Measurements from ENCODE around the gene XRCC1. TPM values are rescaled to one million over a fixed set of nuclear protein-coding genes. Genes with fewer than 3 reads are reported as not detected.
A peak's percentile ranks its signal among the peaks of the same experiment; 100 is the strongest.
"Not testable (repeated sequence)": the region's sequence is repeated elsewhere in the genome, so short reads cannot be mapped to it uniquely, and the experiment has no call there.

XRCC1 gene
- total RNA-seq, 2 experiments from 2014 or later = 29.4 to 32.4 TPM

DNA sequence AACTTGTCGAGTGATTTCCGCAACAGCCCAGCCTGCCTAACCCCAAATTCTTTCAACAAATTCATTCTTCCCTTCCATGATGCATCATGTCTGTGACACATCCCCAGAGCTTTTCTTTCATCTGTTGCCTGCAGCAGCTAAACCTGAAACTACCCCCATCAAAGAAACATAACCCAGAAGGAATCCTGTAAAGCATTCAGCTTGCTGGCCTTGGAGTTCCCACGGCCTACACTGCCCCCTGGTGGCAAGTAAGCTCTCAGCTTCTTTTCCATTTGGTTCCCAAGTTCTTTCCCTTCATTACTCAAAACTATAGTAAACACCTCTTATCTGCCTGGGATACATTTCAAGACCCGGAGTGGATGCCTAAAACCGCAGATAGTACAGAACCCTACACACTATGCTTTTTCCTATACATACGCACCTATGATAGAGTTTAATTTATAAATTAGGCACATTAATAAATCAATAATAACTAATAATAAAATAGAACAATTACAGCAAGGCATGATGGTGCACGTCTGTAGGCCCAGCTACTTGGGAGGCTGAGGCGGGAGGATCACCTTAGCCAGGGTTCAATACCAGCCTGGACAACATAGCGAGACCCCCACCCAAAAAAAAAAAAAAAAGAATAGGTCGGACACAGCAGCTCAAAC, 55.8 kb downstream of the XRCC1 start:
- Mint-ChIP-seq H3K4me1 (ENCODE audit: low read depth) (peaks cover 17% of the 10 kb centered on the region), H3K36me3 (ENCODE audit: low read depth) (peaks cover 6% of the 10 kb centered on the region), H3K4me3 (no peak overlapping the region), H3K27me3 (no peaks in the 10 kb centered on the region), H3K27ac (no peak overlapping the region), H3K9me3 (no peaks in the 10 kb centered on the region)
- ChIA-PET CTCF (interaction anchor here (0.7 to 9.4 kb wide), 33 partner anchors 9 to 266 kb away, joined by 3 to 328 read pairs (median 6); partner anchors contain the start of genes IRGQ, PHLDB3, ZNF575 and ZNF576), POLR2A (interaction anchor here (0.5 to 3.4 kb wide), 8 partner anchors 14 to 85 kb away, joined by 3 to 17 read pairs (median 4); partner anchors contain the start of gene ZNF576)
- DNase-seq (peak; percentile 85), ATAC-seq (peak; percentile 91)
- TF ChIP-seq, protein P1, sequence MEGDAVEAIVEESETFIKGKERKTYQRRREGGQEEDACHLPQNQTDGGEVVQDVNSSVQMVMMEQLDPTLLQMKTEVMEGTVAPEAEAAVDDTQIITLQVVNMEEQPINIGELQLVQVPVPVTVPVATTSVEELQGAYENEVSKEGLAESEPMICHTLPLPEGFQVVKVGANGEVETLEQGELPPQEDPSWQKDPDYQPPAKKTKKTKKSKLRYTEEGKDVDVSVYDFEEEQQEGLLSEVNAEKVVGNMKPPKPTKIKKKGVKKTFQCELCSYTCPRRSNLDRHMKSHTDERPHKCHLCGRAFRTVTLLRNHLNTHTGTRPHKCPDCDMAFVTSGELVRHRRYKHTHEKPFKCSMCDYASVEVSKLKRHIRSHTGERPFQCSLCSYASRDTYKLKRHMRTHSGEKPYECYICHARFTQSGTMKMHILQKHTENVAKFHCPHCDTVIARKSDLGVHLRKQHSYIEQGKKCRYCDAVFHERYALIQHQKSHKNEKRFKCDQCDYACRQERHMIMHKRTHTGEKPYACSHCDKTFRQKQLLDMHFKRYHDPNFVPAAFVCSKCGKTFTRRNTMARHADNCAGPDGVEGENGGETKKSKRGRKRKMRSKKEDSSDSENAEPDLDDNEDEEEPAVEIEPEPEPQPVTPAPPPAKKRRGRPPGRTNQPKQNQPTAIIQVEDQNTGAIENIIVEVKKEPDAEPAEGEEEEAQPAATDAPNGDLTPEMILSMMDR (IDR thresholded peaks at IDR 0.05) = peak; percentile 95
- intact Hi-C loops (cut with micrococcal nuclease) = loop anchor here (1.0 kb wide), 1 partner anchor 72 kb away; no protein-coding TSS in a partner anchor

- Mint-ChIP-seq H3K27me3 (no peaks in the 10 kb centered on the region), H3K27ac (no peak overlapping the region), H3K9me3 (no peaks in the 10 kb centered on the region), H3K4me1 (ENCODE audit: low read depth) (peaks cover 14% of the 10 kb centered on the region), H3K4me3 (no peak overlapping the region), H3K36me3 (ENCODE audit: low read depth) (peaks cover 8% of the 10 kb centered on the region)
- ChIA-PET CTCF (interaction anchor here (1.9 to 9.4 kb wide), 4 partner anchors 35 to 84 kb away, joined by 5 to 328 read pairs (median 50); partner anchors contain the start of genes IRGQ and ZNF576), POLR2A (interaction anchor here (0.9 to 3.4 kb wide), 3 partner anchors 13 to 79 kb away, joined by 3 to 17 read pairs (median 3); no protein-coding TSS in a partner anchor)
- TF ChIP-seq, protein P1 (IDR thresholded peaks at IDR 0.05) = no peak
- no peak for ATAC-seq
- intact Hi-C loops (cut with micrococcal nuclease) = no loop called here
- DNase-seq = no peak
Measured at GRCh38 chr19:43518051-43518450, 57.3 kb downstream of the XRCC1 start.

DNA sequence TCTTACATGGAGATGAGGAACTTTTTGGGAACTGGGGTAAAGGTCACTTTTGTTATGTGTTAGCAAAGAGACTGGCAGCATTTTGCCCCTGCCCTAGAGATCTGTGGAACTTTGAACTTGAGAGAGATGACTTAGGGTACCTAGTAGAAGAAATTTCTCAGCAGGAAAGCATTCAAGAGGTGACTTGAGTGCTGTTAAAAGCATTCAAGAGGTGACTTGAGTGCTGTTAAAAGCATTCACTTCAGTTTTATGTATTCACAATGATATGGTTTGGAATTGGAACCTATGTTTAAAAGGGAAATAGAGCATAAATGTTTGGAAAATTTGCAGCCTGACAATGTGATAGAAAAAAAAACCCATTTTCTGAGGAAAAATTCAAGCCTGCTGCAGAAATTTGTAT, 62.9 kb downstream of the XRCC1 start:
- ATAC-seq; H3K27me3 Mint-ChIP-seq; H3K27ac Mint-ChIP-seq; POLR2A ChIA-PET; H3K9me3 Mint-ChIP-seq; intact Hi-C loops (cut with micrococcal nuclease); H3K4me3 Mint-ChIP-seq; DNase-seq; H3K4me1 Mint-ChIP-seq (ENCODE audit: low read depth): not testable (repeated sequence)
- H3K36me3 Mint-ChIP-seq (ENCODE audit: low read depth) = peaks cover 13% of the 10 kb centered on the region
- CTCF ChIA-PET = interaction anchor here (1.9 kb wide), 1 partner anchor 65 kb away, joined by 11 read pairs; no protein-coding TSS in a partner anchor

- Mint-ChIP-seq H3K27ac (no peak overlapping the region), H3K4me1 (ENCODE audit: low read depth) (peaks cover 3% of the 10 kb centered on the region), H3K36me3 (ENCODE audit: low read depth) (peaks cover 13% of the 10 kb centered on the region), H3K9me3 (no peaks in the 10 kb centered on the region), H3K27me3 (no peaks in the 10 kb centered on the region), H3K4me3 (no peak overlapping the region)
- ChIA-PET CTCF (interaction anchor here (1.2 to 3.1 kb wide), 3 partner anchors 9 to 79 kb away, joined by 3 to 14 read pairs (median 3); no protein-coding TSS in a partner anchor), POLR2A (no interaction called here)
- no peak for ATAC-seq
- TF ChIP-seq, protein P1 (IDR thresholded peaks at IDR 0.05) = no peak
- DNase-seq = no peak
- intact Hi-C loops (cut with micrococcal nuclease) = no loop called here
Measured at GRCh38 chr19:43511324-43511723, 64.0 kb downstream of the XRCC1 start.

- no peak for DNase-seq
- Mint-ChIP-seq H3K27ac (no peak overlapping the region), H3K4me3 (no peak overlapping the region), H3K27me3 (no peaks in the 10 kb centered on the region), H3K9me3 (no peaks in the 10 kb centered on the region), H3K36me3 (ENCODE audit: low read depth) (peaks cover 18% of the 10 kb centered on the region), H3K4me1 (ENCODE audit: low read depth) (no peaks in the 10 kb centered on the region)
- ATAC-seq = no peak
- intact Hi-C loops (cut with micrococcal nuclease) = no loop called here
- POLR2A ChIA-PET = no interaction called here
- CTCF ChIA-PET = interaction anchor here (1.2 to 3.1 kb wide), 4 partner anchors 9 to 78 kb away, joined by 3 to 14 read pairs (median 4); no protein-coding TSS in a partner anchor
- TF ChIP-seq, protein P1 (IDR thresholded peaks at IDR 0.05) = no peak
Measured at GRCh38 chr19:43510713-43511112, 64.6 kb downstream of the XRCC1 start.

Data from activated CD8-positive, alpha-beta T cell treated with anti-CD3 and anti-CD28 coated beads for 36 hours (primary cell).